GM12892 (cell line): ENCODE data around the gene CADPS.

Experiments
- POLR2A ChIP-seq: IDR thresholded peaks from 2 replicates; pipeline ENCODE4 v1.6.1; 2011; ENCODE audit warnings: low read depth, low read length, control low read depth
- POLR2AphosphoS5 ChIP-seq: IDR thresholded peaks from 2 replicates; pipeline ENCODE4 v1.6.1; 2011; ENCODE audit warnings: low read depth, low read length, control low read depth
- TAF1 ChIP-seq: IDR thresholded peaks from 2 replicates; pipeline ENCODE4 v1.6.1; 2011; ENCODE audit warnings: low read depth, mild to moderate bottlenecking, control low read depth, low read length, borderline replicate concordance

DNA sequence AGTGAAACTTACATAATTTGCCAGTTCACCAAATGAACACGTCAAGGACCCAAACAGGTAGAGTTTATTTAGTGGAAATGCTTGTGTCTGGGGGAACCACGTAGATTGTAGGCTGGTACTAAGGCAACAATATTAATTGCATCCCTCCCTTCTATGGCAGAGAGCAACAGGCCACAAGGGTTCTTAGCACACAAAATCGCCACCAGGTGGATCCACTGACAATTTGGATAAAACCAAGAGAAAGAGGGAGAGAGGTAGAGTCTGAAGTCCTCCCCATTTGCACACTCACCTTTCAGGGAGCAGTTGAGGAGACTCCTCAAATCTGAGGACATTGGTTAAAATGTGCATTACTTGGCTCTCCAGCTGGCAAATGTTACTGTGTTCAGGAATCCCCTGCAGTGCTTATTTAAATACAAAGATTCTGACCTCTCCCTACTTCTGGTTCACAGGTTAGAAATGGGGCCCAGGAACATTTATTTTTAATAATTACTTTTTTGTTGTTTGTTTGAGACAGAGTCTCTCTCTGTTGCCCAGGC is 320.9 kb downstream of the CADPS start:
- TF ChIP-seq POLR2A = no peak
- no peak for TF ChIP-seq TAF1
- no peak for TF ChIP-seq POLR2AphosphoS5
